Fibroblast of peridontal ligament (primary cell): ENCODE measurements around the gene MRPL41.
A peak's percentile ranks its signal among the peaks of the same experiment; 100 is the strongest.
"Not testable (repeated sequence)": the region's sequence is repeated elsewhere in the genome, so short reads cannot be mapped to it uniquely, and the experiment has no call there.

Experiments
- DNase-seq: peaks from one replicate; pipeline ENCODE4 v3.0.0-alpha.2; 2010; ENCODE audit errors: extremely low read depth

Gene MRPL41

GRCh38 chr9:137521405-137521985 lies 30.2 kb upstream of the MRPL41 start:
- DNase-seq = no peak

GRCh38 chr9:137522746-137523455 lies 28.8 kb upstream of the MRPL41 start:
- DNase-seq = no peak

DNA sequence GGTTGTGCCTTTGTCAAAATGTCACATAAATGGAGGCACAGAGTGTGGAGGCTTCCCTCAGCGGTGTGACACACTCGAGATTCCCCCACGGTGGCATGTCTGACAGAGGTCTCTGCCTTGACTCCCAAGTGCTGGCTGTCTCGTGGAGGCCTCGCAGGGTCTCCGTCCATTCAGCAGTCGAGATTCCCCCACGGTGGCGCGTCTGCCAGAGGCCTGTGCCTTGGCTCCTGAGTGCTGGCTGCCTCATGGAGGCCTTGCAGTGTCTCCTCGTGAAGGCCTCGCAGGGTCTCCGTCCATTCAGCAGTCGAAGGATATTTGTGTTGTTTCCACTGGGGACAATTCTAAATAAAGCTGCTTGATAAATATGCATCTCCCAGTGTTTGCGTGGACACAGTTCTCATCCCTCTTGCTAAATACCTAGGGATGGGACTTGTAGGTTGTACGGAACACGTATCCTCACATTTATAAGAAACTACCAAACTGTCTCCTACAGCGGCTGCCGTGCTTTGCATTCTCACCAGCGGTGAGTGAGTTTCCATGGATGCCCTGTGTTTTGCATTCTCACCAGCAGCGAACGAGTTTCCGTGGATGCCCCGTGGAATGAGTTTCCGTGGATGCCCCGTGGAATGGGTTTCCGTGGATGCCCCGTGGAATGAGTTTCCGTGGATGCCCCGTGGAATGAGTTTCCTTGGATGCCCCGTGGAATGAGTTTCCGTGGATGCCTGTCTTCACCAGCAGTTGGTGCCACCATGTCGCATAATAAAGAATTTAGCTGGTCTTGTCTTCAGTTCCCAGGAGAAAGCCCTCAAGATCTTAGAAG lies 27.3 kb upstream of the MRPL41 start:
- no peak for DNase-seq

DNA sequence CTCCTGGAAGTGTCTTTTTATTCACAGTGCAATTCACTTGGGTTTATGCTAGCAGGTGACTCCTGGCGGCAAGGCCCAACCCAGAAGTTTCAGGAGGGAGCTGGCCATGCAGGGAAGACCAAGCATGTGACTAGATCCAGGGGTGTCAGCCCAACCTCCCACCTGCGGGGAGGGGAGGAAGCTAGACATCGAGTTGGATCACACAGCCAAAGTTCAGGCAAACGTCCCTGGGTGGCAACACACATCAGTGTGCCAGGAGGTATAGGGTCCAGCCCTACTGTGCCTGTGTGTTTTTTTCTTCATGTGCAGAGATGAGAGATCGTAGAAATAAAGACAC lies 26.7 kb upstream of the MRPL41 start:
- DNase-seq = no peak

- no peak for DNase-seq
Measured at GRCh38 chr9:137530331-137530730, 21.3 kb upstream of the MRPL41 start.

- peak; percentile 13 for DNase-seq
Measured at GRCh38 chr9:137531099-137531765, 20.4 kb upstream of the MRPL41 start.

GRCh38 chr9:137532891-137533468 lies 18.7 kb upstream of the MRPL41 start:
- not testable (repeated sequence) for DNase-seq

DNA sequence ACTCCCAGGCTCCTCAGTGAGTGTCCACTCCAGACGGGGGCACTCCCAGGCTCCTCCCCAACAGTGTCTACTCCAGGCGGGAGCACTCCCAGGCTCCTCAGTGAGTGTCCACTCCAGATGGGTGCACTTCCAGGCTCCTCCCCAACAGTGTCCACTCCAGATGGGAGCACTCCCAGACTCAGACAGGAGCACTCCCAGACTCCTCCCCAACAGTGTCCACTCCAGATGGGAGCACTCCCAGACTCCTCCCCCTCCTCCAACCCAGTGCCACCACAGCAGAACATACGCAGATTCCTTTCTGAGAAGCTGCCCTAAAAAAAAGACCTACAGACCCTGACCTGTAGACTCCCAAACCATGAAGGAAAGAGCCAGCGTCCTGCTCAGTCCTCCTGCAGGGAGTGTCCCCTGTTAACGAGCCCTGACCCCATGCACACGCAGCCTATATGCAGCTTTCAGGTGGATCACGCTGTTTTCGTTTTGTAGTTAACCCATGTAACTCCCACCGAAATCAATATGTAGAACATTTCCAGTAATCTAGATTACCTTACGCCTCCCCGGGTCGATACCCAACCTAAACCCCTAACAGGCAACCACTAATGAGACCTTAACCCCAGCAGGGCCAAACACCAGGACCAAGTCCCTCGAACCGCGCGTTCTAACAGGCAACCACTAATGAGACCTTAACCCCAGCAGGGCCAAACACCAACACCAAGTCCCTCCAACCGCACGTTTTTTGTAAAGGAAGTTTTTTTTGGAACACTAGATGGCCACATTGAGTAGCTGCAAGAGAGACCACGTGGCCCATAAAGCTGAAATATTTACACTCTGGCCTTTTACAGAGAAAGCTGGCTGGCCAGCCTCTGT lies 17.2 kb upstream of the MRPL41 start:
- peak; percentile 70 for DNase-seq

- no peak for DNase-seq
Measured at GRCh38 chr9:137535120-137535428, 16.6 kb upstream of the MRPL41 start.

GRCh38 chr9:137536594-137537131 lies 15.0 kb upstream of the MRPL41 start:
- not testable (repeated sequence) for DNase-seq

DNA sequence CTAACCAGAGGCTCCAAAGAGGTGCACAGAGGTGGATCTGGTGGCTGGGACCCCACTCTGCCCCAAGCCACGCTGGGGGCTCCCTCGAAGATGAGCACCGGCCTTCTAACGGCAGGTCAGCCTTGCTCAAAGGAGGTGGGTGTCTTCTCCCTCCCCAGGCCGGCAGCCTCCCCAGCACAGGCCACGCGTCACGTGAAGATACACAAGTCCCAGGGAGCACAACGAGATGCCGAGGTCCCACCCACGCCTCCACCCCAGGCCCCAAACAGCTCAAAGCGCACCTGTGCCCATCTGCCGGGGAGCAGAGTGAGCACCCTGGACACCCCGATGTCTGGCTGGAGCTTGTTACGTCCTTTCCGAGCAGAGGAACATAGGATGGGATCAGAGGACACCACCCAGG lies 13.6 kb upstream of the MRPL41 start:
- DNase-seq = no peak

- no peak for DNase-seq
Measured at GRCh38 chr9:137540536-137540935, 11.1 kb upstream of the MRPL41 start.

DNA sequence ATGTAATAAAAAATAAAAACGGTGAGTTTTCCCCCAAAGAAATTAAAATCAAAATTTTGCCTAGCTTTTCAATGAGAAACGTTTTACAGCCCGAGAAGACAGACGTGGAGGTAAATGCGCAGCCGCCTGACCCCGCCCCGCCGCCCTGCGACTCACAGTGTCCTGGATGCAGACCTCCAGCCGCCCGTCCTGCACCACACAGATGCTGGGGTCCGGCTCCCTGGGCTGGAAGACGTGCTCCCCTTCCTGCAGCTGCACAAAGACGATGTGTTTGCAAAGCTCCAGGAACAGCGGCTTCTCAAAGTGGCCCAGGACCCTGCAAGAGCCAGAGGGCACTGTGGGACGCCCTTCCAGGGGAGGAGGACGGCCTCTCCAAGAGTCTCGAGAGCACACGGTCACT lies 9.2 kb upstream of the MRPL41 start:
- no peak for DNase-seq

DNA sequence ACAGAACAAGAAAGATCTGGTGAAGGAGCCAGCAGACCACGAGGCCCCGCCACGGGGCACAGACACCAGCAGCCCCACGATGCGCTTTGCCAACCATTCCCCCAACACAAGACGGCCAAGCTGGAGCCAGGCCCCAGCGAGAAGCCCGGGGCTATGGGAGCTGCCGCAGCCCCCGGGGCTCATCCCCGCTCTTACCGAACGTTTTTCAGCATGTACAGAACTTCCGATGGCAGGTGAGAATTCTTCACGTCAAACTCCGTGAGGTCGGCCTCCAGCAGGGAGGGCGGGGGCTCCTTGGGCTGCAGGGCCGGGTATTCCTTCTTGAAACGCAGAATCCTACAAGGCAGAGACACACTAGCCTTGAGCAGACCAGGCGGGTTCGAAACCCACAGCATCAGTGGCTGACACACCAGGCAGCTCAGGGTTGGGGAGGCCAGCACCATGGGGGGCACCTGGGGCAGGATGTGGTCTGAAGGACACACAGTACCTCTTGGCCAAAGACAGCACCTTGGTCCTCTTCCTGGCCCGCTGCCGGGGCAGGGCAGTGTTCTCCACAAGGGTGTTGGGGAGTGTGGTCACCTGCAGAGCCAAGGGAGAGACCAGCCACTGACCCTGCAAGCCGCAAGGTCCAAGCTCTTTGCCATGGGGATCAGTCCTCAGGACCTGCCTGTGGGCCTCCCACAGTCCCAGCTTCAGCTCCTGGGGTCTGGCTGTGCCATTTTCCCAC lies 8.3 kb upstream of the MRPL41 start:
- DNase-seq = no peak

DNA sequence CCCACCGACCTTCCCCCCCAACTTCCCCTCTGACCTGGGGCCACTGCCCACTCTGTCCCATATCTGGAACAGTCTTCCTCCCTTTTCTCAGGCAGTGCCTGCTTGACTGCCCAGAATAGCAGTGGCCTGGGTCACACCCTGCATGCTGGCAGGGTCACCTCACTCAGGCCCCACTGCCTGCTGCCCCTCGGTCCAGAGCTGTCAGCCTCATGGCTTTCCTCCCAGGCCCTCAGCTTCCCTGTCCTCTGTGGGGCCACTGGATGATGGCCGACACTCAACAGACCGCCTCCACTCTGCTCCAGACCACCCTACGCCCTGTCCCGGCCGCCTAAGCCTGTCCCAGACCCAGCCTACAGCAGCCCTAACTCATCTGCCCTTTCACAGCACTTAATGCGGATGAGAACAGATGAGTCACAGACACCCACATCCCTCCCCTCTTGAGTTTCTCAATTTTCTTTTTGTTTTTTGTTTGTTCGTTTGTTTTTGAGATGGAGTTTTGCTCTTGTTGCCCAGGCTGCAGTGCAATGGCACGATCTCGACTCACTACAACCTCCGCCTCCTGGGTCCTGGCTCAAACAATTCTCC lies 7.4 kb upstream of the MRPL41 start:
- peak; percentile 26 for DNase-seq

GRCh38 chr9:137545123-137545522 lies 6.6 kb upstream of the MRPL41 start:
- peak; percentile 71 for DNase-seq

GRCh38 chr9:137547687-137548543 lies 3.8 kb upstream of the MRPL41 start:
- no peak for DNase-seq

DNA sequence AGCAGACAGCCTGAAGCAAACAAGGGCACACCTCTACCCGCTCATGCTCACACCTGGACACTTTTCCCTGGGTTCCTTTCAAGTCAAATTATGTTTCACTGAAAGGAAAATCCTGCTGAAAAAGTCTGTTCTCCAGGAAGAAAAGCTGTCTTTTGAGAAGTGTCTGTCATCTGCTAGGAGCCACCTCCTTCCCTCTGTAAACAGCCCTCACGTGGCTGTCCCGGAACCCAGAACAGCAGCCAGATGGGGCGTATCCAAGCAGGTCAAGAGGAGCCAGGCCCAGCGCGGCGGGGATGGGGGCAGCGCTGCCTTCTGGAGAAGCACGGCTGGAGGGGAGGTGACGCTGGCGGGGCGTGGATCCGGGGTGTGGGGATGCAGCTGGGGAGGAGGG lies 1.5 kb upstream of the MRPL41 start, which contains the start of gene PNPLA7:
Gene PNPLA7 (minus strand): TSS at position 172 of the 391 bp plus-strand sequence. CDS start 205 bp downstream, outside the sequence.
- peak; percentile 53 for DNase-seq

DNA sequence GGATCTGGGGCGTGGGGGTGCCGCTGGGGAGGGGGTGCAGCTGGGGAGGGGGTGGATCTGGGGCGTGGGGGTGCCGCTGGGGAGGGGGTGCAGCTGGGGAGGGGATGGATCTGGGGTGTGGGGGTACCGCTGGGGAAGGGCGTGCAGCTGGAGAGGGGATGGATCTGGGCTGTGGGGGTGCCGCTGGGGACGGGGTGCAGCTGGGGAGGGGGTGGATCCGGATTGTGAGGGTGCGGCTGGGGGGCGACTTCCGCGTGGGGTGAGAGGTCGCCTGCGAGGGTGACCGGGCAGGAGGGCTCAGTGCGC lies 768 bp upstream of the MRPL41 start:
- not testable (repeated sequence) for DNase-seq
